Measurements from ENCODE around the gene BHLHA15. TPM values are rescaled to one million over a fixed set of nuclear protein-coding genes. Genes with fewer than 3 reads are reported as not detected.

Gene BHLHA15
- total RNA-seq, 4 donors from 2014 or later = not detected

DNA sequence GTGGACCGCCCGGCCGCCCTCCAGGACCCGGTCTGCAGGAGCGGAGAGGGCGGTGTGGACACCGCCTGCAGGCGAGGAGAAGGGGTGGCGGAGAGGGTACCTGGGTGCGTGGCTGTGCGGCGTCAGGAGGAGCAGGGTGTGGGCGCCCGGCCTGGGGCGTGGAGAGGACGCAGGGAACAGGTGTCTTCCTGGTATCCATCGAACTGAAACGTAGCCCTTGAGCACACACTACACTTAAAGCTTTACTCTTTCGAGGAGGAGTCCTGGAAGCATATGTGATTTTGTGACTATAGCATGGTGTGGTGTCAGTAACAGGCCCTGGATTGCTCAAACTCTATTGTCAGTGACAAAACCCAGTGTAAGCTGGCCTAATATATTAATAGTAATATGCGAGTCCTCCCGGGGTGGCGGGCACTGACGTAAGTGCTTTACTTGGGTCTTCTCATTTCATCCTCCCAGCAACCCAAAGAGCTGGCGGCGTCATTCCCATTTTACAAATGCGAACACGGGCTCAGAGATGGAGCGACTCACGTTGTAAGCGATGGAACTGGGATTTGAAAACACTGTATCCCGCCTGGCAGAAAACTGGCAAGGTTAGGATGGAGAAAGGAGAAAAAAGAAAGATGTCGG lies 41.3 kb downstream of the BHLHA15 start:
- Histone ChIP-seq H3K4me3 (peak overlapping the region; percentile 81 to 93 (median 87)), H3K27me3 (no peaks in the 10 kb centered on the region), H3K4me1 (peaks cover 30 to 51% (median 44%) of the 10 kb centered on the region in 4 donors), H3K36me3 (peaks cover 7 to 35% (median 15%) of the 10 kb centered on the region in 4 donors), H3K9me3 (no peaks in the 10 kb centered on the region), H3K27ac (replicated peaks in 1 of 4) (peak overlapping the region; percentile 78 to 91 (median 85))
- intact Hi-C loops (cut with DNase I) = no loop called here
- DNase-seq (ENCODE audit: extremely low spot score) = no peak
- 41% methylated on average over 18 of the region's 32 CpGs for WGBS
- no peak for TF ChIP-seq POLR2A (IDR thresholded peaks at IDR 0.05; ENCODE audit: low read depth)

DNA sequence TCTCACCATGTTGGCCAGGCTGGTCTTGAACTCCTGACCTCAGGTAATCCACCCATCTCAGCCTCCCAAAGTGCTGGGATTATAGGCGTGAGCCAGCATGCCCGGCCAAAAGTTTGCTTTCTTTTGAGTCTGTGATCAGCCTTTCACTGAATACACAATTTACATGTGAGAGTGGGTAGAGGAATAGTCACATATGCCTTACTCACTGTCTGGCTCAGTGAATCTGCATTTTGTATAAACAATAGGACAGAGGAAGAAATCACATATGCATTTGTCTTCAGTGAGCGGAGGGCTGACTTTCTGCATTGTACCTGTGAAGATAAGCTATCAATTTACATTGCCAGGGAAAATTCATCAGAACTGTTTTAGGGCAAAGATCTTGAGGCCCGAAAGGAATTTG lies 43.3 kb downstream of the BHLHA15 start:
- Histone ChIP-seq H3K9me3 (no peaks in the 10 kb centered on the region), H3K36me3 (peaks cover 7 to 30% (median 12%) of the 10 kb centered on the region in 4 donors), H3K27me3 (no peaks in the 10 kb centered on the region), H3K27ac (replicated peaks in 1 of 4) (no peak overlapping the region), H3K4me3 (no peak overlapping the region), H3K4me1 (peaks cover 22 to 36% (median 32%) of the 10 kb centered on the region in 4 donors)
- intact Hi-C loops (cut with DNase I) = no loop called here
- 82% methylated on average over 4 of the region's 4 CpGs for WGBS
- TF ChIP-seq POLR2A (IDR thresholded peaks at IDR 0.05; ENCODE audit: low read depth) (no peak), EP300 (IDR thresholded peaks at IDR 0.05) (no peak), POLR2AphosphoS5 (IDR thresholded peaks at IDR 0.05) (no peak)
- TF ChIP-seq, protein P1, sequence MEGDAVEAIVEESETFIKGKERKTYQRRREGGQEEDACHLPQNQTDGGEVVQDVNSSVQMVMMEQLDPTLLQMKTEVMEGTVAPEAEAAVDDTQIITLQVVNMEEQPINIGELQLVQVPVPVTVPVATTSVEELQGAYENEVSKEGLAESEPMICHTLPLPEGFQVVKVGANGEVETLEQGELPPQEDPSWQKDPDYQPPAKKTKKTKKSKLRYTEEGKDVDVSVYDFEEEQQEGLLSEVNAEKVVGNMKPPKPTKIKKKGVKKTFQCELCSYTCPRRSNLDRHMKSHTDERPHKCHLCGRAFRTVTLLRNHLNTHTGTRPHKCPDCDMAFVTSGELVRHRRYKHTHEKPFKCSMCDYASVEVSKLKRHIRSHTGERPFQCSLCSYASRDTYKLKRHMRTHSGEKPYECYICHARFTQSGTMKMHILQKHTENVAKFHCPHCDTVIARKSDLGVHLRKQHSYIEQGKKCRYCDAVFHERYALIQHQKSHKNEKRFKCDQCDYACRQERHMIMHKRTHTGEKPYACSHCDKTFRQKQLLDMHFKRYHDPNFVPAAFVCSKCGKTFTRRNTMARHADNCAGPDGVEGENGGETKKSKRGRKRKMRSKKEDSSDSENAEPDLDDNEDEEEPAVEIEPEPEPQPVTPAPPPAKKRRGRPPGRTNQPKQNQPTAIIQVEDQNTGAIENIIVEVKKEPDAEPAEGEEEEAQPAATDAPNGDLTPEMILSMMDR (IDR thresholded peaks at IDR 0.05) = no peak
- no peak for DNase-seq (ENCODE audit: extremely low spot score)

- peaks cover 22 to 33% (median 27%) of the 10 kb centered on the region in 4 donors for H3K4me1 ChIP-seq
- no peak for DNase-seq (ENCODE audit: extremely low spot score)
- no peak overlapping the region for H3K4me3 ChIP-seq
- TF ChIP-seq POLR2AphosphoS5 (IDR thresholded peaks at IDR 0.05) (no peak), EP300 (IDR thresholded peaks at IDR 0.05) (no peak), POLR2A (IDR thresholded peaks at IDR 0.05; ENCODE audit: low read depth) (no peak)
- TF ChIP-seq, protein P1 (IDR thresholded peaks at IDR 0.05) = no peak
- intact Hi-C loops (cut with DNase I) = no loop called here
- H3K27ac ChIP-seq (replicated peaks in 1 of 4) = no peak overlapping the region
- H3K9me3 ChIP-seq = no peaks in the 10 kb centered on the region
- H3K27me3 ChIP-seq = no peaks in the 10 kb centered on the region
- WGBS = 88% methylated on average over 11 of the region's 11 CpGs
- H3K36me3 ChIP-seq = peaks cover 7 to 32% (median 12%) of the 10 kb centered on the region in 4 donors
These were observed 43.8 kb downstream of the BHLHA15 start for GRCh38 chr7:98254951-98255610.

GRCh38 chr7:98256431-98256830 lies 45.2 kb downstream of the BHLHA15 start:
- Histone ChIP-seq H3K9me3 (no peaks in the 10 kb centered on the region), H3K27me3 (no peaks in the 10 kb centered on the region), H3K4me3 (no peak overlapping the region), H3K4me1 (peaks cover 10 to 19% (median 14%) of the 10 kb centered on the region in 4 donors), H3K27ac (replicated peaks in 1 of 4) (no peak overlapping the region), H3K36me3 (peaks cover 7 to 46% (median 24%) of the 10 kb centered on the region in 4 donors)
- intact Hi-C loops (cut with DNase I) = no loop called here
- 90% methylated on average over 7 of the region's 7 CpGs for WGBS
- no peak for DNase-seq (ENCODE audit: extremely low spot score)
- no peak for TF ChIP-seq POLR2A (IDR thresholded peaks at IDR 0.05; ENCODE audit: low read depth)
- no peak for TF ChIP-seq EP300 (IDR thresholded peaks at IDR 0.05)
- no peak for TF ChIP-seq POLR2AphosphoS5 (IDR thresholded peaks at IDR 0.05)
- TF ChIP-seq, protein P1 (IDR thresholded peaks at IDR 0.05) = no peak

- Histone ChIP-seq H3K27ac (replicated peaks in 1 of 4) (no peak overlapping the region), H3K4me3 (no peak overlapping the region), H3K9me3 (no peaks in the 10 kb centered on the region), H3K27me3 (no peaks in the 10 kb centered on the region), H3K36me3 (peaks cover 7 to 55% (median 26%) of the 10 kb centered on the region in 4 donors), H3K4me1 (peaks cover 7 to 12% (median 9%) of the 10 kb centered on the region in 4 donors)
- intact Hi-C loops (cut with DNase I) = no loop called here
- WGBS = 93% methylated on average over 6 of the region's 6 CpGs
- no peak for DNase-seq (ENCODE audit: extremely low spot score)
- TF ChIP-seq EP300 (IDR thresholded peaks at IDR 0.05) = no peak
- TF ChIP-seq POLR2AphosphoS5 (IDR thresholded peaks at IDR 0.05) = no peak
- no peak for TF ChIP-seq POLR2A (IDR thresholded peaks at IDR 0.05; ENCODE audit: low read depth)
- TF ChIP-seq, protein P1 (IDR thresholded peaks at IDR 0.05) = no peak
These were observed 46.5 kb downstream of the BHLHA15 start for GRCh38 chr7:98257701-98258100.
